Measurements from ENCODE around the gene HAUS3. TPM values are rescaled to one million over a fixed set of nuclear protein-coding genes. Genes with fewer than 3 reads are reported as not detected.

HAUS3 gene
- total RNA-seq, 4 donors from 2014 or later, result 9.9 to 14.1 (median 11.3) TPM

GRCh38 chr4:2258091-2259035, 16.4 kb upstream of the HAUS3 start:
- 60% methylated on average over 1 of the region's 18 CpGs for WGBS
- no peaks in the 10 kb centered on the region for H3K27me3 ChIP-seq
- peak overlapping the region; percentile 91 to 96 (median 92) for H3K27ac ChIP-seq (replicated peaks in 1 of 4)
- intact Hi-C loops (cut with DNase I), result no loop called here
- H3K9me3 ChIP-seq, result no peaks in the 10 kb centered on the region
- peaks cover 74 to 83% (median 77%) of the 10 kb centered on the region in 4 donors for H3K4me1 ChIP-seq
- DNase-seq (ENCODE audit: extremely low spot score), result peak; percentile 87
- H3K4me3 ChIP-seq, result no peak overlapping the region
- H3K36me3 ChIP-seq, result peaks cover 6 to 29% (median 23%) of the 10 kb centered on the region in 4 donors
- TF ChIP-seq EP300 (IDR thresholded peaks at IDR 0.05) (no peak), POLR2AphosphoS5 (IDR thresholded peaks at IDR 0.05) (no peak), CTCF (IDR thresholded peaks at IDR 0.05) (no peak), POLR2A (IDR thresholded peaks at IDR 0.05; ENCODE audit: low read depth) (no peak)

- H3K4me3 ChIP-seq, result peak overlapping the region in 1 of 4 donors; percentile 24
- intact Hi-C loops (cut with DNase I), result no loop called here
- no peaks in the 10 kb centered on the region for H3K9me3 ChIP-seq
- peak; percentile 91 for DNase-seq (ENCODE audit: extremely low spot score)
- peaks cover 66 to 81% (median 72%) of the 10 kb centered on the region in 4 donors for H3K4me1 ChIP-seq
- TF ChIP-seq POLR2AphosphoS5 (IDR thresholded peaks at IDR 0.05) (no peak), POLR2A (IDR thresholded peaks at IDR 0.05; ENCODE audit: low read depth) (no peak), EP300 (IDR thresholded peaks at IDR 0.05) (no peak), CTCF (IDR thresholded peaks at IDR 0.05) (no peak)
- H3K36me3 ChIP-seq, result peaks cover 6 to 37% (median 31%) of the 10 kb centered on the region in 4 donors
- WGBS, result 65% methylated on average over 8 of the region's 14 CpGs
- H3K27me3 ChIP-seq, result no peaks in the 10 kb centered on the region
- H3K27ac ChIP-seq (replicated peaks in 1 of 4), result peak overlapping the region; percentile 91 to 96 (median 92)
Observed at GRCh38 chr4:2257361-2258081, 15.6 kb upstream of the HAUS3 start.

GRCh38 chr4:2256781-2257191, 14.9 kb upstream of the HAUS3 start:
- Histone ChIP-seq H3K27ac (replicated peaks in 1 of 4) (peak overlapping the region; percentile 91 to 96 (median 92)), H3K4me3 (peak overlapping the region in 2 of 4 donors; percentile 21 to 24), H3K4me1 (peaks cover 64 to 80% (median 71%) of the 10 kb centered on the region in 4 donors), H3K27me3 (no peaks in the 10 kb centered on the region), H3K36me3 (peaks cover 9 to 45% (median 39%) of the 10 kb centered on the region in 4 donors), H3K9me3 (no peaks in the 10 kb centered on the region)
- DNase-seq (ENCODE audit: extremely low spot score), result peak; percentile 79
- intact Hi-C loops (cut with DNase I), result no loop called here
- 90% methylated on average over 1 of the region's 12 CpGs for WGBS
- TF ChIP-seq CTCF (IDR thresholded peaks at IDR 0.05) (no peak), POLR2AphosphoS5 (IDR thresholded peaks at IDR 0.05) (peak; percentile 71 to 81)

GRCh38 chr4:2256156-2256731, 14.3 kb upstream of the HAUS3 start:
- peak; percentile 87 for DNase-seq (ENCODE audit: extremely low spot score)
- no peak for TF ChIP-seq POLR2A (IDR thresholded peaks at IDR 0.05; ENCODE audit: low read depth)
- TF ChIP-seq CTCF (IDR thresholded peaks at IDR 0.05), result no peak
- TF ChIP-seq POLR2AphosphoS5 (IDR thresholded peaks at IDR 0.05), result no peak
- no peak for TF ChIP-seq EP300 (IDR thresholded peaks at IDR 0.05)
- Histone ChIP-seq H3K4me3 (peak overlapping the region; percentile 21 to 24 (median 24)), H3K36me3 (peaks cover 14 to 50% (median 44%) of the 10 kb centered on the region in 4 donors), H3K27me3 (no peaks in the 10 kb centered on the region), H3K9me3 (no peaks in the 10 kb centered on the region), H3K27ac (replicated peaks in 1 of 4) (peak overlapping the region; percentile 91 to 96 (median 92)), H3K4me1 (peaks cover 64 to 80% (median 71%) of the 10 kb centered on the region in 4 donors)
- intact Hi-C loops (cut with DNase I), result no loop called here
- 0% methylated on average over 3 of the region's 8 CpGs for WGBS
